SK-N-SH treated with all-trans-retinoic acid at 6 μM for 48 hours (cell line): Measurements from ENCODE around the gene PPP5C.

Experiments
- ARNTL ChIP-seq: fragments of 450-650 bp; formaldehyde crosslinking; IDR thresholded peaks from 2 replicates; pipeline ENCODE4 v1.5.0; 2020; ENCODE audit warnings: low read depth, mild to moderate bottlenecking, moderate library complexity, borderline replicate concordance
- BACH2 ChIP-seq: fragments of 250-450 bp; sonication (Bioruptor Pico); IDR thresholded peaks from 2 replicates; pipeline ENCODE4 v1.9.0; 2021; ENCODE audit warnings: mild to moderate bottlenecking, borderline replicate concordance
- CREB5 ChIP-seq: fragments of 250-450 bp; sonication (Bioruptor Pico); IDR thresholded peaks from 2 replicates; pipeline ENCODE4 v1.5.1; 2020; ENCODE audit warnings: low read depth, mild to moderate bottlenecking, moderate library complexity
- ISL1 ChIP-seq: fragments of 250-450 bp; sonication (Bioruptor Pico); IDR thresholded peaks from 2 replicates; pipeline ENCODE4 v2.1.2; 2022; ENCODE audit warnings: mild to moderate bottlenecking, moderate library complexity
- OSR1 ChIP-seq: fragments of 250-450 bp; sonication (Bioruptor Pico); IDR thresholded peaks from 2 replicates; pipeline ENCODE4 v1.8.0; 2022; ENCODE audit warnings: moderate library complexity, mild to moderate bottlenecking, inconsistent platforms
- PATZ1 ChIP-seq: fragments of 250-450 bp; sonication (Bioruptor Pico); IDR thresholded peaks from 2 replicates; pipeline ENCODE4 v1.8.0; 2020; ENCODE audit warnings: mild to moderate bottlenecking, moderate library complexity, borderline replicate concordance
- PPARA ChIP-seq: fragments of 250-450 bp; sonication (Bioruptor Pico); IDR thresholded peaks from 2 replicates; pipeline ENCODE4 v1.5.0; 2020; ENCODE audit warnings: mild to moderate bottlenecking, borderline replicate concordance
- RARB ChIP-seq: fragments of 250-450 bp; sonication (Bioruptor Pico); IDR thresholded peaks from 2 replicates; pipeline ENCODE4 v1.8.0; 2021; ENCODE audit warnings: mild to moderate bottlenecking, moderate library complexity
- TOX ChIP-seq: fragments of 250-450 bp; sonication (Bioruptor Pico); IDR thresholded peaks from 2 replicates; pipeline ENCODE4 v1.8.0; 2021; ENCODE audit warnings: mild to moderate bottlenecking, moderate library complexity, borderline replicate concordance
- ZC3H10 ChIP-seq: fragments of 250-450 bp; sonication (Bioruptor Pico); IDR thresholded peaks from 2 replicates; pipeline ENCODE4 v1.5.1; 2021; ENCODE audit warnings: mild to moderate bottlenecking, moderate library complexity
- ZFP3 ChIP-seq: fragments of 250-450 bp; sonication (Bioruptor Pico); IDR thresholded peaks from 2 replicates; pipeline ENCODE4 v1.5.0; 2020; ENCODE audit warnings: mild to moderate bottlenecking, moderate library complexity
- ZFP30 ChIP-seq: fragments of 450-650 bp; formaldehyde crosslinking; IDR thresholded peaks from 2 replicates; pipeline ENCODE4 v1.5.0; 2022; ENCODE audit warnings: mild to moderate bottlenecking, moderate library complexity
- ZNF565 ChIP-seq: fragments of 450-650 bp; formaldehyde crosslinking; conservative IDR thresholded peaks from 2 replicates; pipeline ENCODE4 v1.5.0; 2020; ENCODE audit warnings: low read depth, mild to moderate bottlenecking, moderate library complexity
- ZNF8 ChIP-seq: fragments of 450-650 bp; formaldehyde crosslinking; IDR thresholded peaks from 2 replicates; pipeline ENCODE4 v1.5.0; 2020; ENCODE audit warnings: mild to moderate bottlenecking, moderate library complexity

GRCh38 chr19:46366620-46367292 lies 19.9 kb downstream of the PPP5C start:
- TF ChIP-seq PATZ1 (CRISPR knock-in tag) (no peak), ZNF565 (CRISPR knock-in tag) (no peak), ZC3H10 (CRISPR knock-in tag) (no peak), ZFP3 (CRISPR knock-in tag) (no peak), ISL1 (CRISPR knock-in tag) (no peak), CREB5 (CRISPR knock-in tag) (no peak), ARNTL (CRISPR knock-in tag) (no peak), RARB (no peak), ZNF8 (CRISPR knock-in tag) (no peak), OSR1 (CRISPR knock-in tag) (no peak), BACH2 (CRISPR knock-in tag) (no peak), PPARA (CRISPR knock-in tag) (no peak), ZFP30 (CRISPR knock-in tag) (no peak), TOX (CRISPR knock-in tag) (no peak)
